ENCODE results near the gene NKX1-1.

Gene NKX1-1

GRCh38 chr4:1416051-1416947, 10.1 kb upstream of the NKX1-1 start:
- DNase-seq = no peak

DNA sequence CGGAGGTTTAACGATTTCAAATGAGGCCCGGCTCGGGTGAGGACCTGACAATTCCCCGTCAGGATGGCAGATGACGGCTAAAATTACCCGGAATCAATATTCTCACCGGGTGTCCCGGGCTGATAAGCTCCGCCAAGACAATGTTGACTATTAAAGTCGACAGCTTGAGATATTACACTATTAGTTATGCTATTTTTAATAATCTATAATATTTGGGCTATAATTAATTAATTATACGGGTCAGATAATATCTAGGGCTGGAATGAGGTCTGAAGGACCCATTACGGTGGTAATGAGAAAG, 9.4 kb upstream of the NKX1-1 start:
- DNase-seq = no peak

- no peak for DNase-seq
Observed at GRCh38 chr4:1414831-1415680, 8.8 kb upstream of the NKX1-1 start.

DNA sequence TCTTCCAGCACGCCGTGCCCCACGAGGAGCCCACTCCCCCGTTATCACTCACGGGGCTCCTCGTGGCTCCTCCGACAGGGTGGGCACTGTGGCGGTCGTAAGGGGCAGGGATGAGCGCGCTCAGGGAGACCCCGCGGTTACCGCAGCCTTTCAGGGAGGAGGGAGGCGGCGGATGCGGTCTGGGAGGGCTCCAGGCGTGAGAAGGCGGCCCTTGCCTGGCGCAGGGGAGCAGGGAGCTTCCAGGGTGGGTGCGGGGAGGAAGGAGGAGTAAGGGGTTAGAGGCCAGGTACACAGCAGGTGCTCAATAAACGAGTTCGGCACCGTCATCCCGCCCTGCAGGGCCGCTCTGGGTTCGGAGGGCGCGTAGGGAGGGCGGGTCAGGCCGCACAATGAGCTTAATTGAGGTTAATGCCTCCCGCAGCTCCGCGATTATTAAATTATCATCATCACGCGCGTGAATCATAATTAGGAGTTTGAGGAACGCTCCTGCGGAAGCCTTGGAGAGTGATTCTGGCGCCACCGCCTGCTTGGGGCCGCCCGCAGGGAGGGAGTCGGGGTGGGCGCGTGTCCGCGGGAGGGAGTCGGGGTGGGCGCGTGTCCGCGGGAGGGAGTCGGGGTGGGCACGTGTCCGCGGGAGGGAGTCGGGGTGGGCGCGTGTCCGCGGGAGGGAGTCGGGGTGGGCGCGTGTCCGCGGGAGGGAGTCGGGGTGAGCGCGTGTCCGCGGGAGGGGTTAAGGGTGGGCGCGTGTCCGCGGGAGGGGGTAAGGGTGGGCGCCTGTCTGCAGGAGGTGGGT, 7.6 kb upstream of the NKX1-1 start:
- DNase-seq = no peak

DNA sequence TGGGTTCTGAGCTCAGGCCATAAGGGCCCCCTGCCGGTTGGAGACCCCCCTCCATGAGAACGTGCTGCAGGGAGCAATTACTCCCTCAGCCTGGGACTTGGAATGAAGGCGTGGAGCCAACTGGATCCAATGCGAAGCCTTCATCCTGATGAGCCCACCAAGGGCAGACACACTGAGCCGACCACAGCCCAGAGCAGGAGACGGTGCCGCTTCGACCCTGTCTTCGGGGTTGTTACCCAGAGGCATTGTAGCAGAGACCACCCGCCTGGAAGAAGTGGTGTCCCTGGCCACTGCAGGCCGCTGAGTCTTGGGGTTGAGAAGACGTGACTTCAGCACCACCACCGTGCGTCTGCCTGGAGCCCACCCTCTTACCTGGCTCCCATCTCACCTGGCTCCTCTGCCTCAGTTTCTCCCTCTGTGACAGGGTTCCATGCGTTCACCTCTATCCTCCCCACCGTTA, 7.0 kb upstream of the NKX1-1 start:
- DNase-seq = no peak

- DNase-seq = no peak
Observed at GRCh38 chr4:1412376-1413203, 6.3 kb upstream of the NKX1-1 start.

DNA sequence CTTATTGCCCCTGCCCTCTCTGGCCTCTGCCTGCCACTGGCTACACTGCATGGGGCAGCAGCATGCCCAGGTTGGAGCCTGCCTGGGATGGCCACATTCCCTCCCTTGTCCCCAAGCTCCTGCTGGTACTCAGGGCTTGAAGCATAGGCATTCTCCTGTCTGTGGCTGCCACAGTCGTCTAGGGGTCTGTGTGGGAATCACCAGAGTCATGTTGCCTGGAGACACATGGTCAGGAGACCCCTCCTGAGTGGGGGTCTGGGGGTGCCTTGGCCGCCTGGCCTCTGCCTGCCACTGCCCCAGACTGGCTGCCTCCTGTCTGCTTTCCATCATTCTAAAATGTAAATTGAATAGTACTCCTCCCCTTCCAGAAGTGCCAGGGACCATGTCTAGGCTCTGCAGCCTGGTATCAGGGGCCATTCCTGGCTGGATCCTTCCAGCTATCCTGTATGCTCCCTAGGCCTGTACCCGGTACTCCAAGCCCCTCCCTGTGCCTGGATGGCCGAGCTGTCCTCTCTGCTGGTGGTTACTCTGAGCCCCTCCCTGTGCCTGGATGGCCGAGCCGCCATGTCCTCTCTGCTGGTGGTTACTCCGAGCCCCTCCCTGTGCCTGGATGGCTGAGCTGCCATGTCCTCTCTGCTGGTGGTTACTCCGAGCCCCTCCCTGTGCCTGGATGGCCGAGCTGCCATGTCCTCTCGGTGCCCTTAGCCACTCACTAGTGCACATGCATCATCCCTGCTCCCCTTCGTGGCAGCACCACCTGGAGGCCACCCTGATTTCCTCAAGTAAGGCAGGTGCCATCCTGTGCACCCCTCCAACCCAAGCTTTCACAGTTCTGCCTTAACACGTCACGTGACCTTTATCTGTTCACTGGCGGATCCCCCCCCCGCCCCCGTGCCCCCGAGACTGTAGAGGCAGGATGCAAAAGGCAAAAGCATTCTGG, 5.5 kb upstream of the NKX1-1 start:
- DNase-seq = no peak

GRCh38 chr4:1410491-1411325, 4.5 kb upstream of the NKX1-1 start:
- no peak for DNase-seq

DNA sequence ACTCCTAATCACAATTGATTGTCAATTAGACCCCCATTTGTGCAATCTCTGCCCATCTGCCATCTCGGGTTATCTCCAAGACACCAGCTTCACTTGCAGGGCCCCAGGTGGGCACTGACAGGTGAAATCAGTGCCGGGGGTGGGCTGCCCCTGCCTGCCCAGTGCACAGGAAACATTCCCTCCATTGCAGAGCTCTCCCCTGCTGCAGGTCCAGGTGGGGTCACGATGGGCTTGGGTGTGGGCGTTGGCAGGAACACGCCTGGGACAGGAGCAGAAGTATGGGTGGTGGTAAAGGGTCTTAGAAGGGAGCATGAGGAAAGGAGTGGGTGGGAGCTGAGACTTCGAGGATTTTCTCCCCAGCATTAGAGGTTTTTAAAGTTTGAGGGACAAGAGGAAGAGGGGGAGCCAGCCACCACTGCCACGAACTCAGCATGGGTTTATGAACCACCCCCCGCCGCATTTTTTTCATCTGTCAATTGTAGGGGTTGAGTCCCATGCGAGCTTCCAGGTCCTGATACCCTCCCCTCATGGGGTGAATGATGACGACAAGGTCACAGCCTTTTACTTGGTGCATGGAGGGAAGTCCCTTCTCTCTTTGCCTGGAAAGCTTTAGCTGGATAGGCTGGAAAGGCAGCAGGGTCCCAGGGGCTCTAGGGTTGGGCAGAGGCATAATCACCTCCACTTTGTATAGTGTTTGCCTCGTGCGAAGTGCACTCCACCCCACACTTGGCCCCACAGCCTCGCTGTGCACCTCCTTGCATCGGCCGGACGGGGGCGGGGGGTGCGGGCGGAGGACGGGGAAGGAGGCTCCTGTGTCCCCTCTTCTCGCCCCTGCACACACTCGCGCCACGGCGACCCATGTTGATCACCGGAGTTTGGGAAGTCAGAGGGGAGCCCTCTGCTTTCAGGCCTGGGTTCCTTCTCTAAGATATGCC, 3.5 kb upstream of the NKX1-1 start:
- DNase-seq = no peak

- no peak for DNase-seq
Observed at GRCh38 chr4:1409079-1409478, 2.8 kb upstream of the NKX1-1 start.

- DNase-seq = no peak
Observed at GRCh38 chr4:1408418-1408817, 2.2 kb upstream of the NKX1-1 start.

DNA sequence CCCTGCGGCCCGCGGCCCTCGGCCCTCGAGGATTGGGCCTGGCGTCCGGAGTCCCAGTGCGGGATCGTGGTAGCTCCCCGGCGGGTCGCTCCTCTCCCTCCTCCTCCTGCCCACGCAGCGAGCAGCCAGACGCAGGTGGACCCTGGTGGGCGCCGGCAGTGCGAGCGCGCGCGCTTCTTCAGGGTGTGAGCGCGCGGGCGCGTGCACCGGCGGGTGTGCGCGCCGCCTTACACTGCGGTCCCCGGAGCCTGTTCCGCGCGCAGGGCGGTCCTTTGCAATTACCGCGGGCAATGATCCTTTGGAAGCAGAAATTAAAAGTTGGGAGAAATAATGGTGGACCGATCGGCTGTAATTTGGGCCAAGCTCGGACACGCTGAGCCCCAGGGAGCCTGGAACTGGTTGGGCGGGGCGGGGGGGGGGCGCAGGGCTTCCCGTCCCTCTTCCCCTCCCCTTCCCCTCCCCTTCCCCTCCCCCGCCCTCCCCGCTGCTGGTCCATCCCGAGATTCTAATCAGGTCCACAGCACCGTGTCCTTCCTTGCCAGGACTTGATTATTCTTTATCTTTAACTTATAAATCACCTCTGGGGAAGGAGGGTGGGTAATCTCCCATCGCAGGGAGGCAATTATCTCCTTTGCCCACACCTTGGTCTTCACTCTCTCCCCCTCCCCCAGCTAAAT, 1.6 kb upstream of the NKX1-1 start:
- no peak for DNase-seq

GRCh38 chr4:1406981-1407656, 877 bp upstream of the NKX1-1 start:
- no peak for DNase-seq

DNA sequence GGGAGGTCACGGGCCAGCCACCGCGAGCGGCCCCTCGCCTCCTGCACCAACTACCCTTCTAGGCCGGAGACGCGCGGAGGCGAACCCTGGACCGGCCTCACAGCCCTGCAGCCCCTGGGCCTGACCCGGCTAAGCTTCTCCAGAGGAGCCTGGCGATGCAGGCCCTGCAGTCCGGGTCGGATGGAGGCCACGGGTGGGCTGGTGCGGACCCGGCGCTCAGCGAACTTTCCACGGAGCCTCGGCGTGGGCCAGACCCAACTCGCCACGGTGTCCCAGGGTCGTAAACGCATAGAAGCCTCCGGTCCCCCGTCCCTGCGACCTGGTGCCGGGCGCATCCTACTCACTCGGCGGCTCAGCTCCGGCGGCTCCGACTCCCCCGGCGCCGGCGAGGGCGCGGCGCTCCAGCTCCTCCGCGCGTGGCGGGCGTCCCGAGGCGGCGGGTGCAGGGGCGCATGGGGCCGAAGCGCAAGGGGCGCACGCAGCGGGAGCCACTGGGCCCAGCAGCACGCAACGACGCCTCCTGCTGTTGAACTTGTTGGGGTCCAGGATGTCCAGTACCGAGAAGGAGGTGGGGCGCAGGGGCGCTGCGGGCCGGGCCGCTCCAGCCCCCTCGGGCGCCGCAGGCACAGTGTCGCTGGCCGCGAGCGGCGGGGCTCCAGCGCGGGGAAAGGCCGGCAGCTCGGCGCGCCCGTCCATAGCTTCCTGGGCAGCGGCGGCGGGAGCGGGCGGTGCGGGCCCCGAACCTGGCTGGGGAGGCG, 427 bp downstream of the NKX1-1 start:
- no peak for DNase-seq

DNA sequence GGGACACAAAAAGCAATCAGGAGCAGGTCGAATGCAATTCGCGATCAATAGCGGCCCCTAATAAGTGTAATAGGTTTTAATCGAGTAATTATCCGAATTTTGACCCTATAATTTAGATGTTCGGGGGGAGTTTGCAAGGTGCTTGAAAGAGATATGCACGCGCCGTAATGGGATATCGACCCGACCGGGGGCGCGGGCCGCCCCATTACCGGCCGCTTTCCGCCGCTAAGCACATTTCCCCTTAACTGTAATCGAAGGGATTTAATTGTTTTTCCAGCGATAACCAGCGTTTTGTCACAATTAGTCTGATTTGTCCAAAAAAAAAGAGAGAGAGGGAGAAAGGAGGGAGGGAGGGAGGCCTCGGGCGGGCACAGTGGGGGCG, 997 bp downstream of the NKX1-1 start:
- no peak for DNase-seq

- DNase-seq = no peak
Observed at GRCh38 chr4:1404573-1405253, 1.5 kb downstream of the NKX1-1 start.

Data from CD4-positive, alpha-beta T cell treated with Interferon gamma for 1 hour (primary cell).